GM23248 (cell line): ENCODE measurements around the gene ADGRL2. TPM values are rescaled to one million over a fixed set of nuclear protein-coding genes. Genes with fewer than 3 reads are reported as not detected.
"Not testable (repeated sequence)": the region's sequence is repeated elsewhere in the genome, so short reads cannot be mapped to it uniquely, and the experiment has no call there.

Source experiments
- DNase-seq: peaks from one replicate; pipeline ENCODE4 v3.0.0-alpha.2; 2015
- H2AFZ ChIP-seq: fragments of 200-600 bp; sonication (generic); 2 replicates; pipeline ENCODE4 v1.6.1; 2016; ENCODE audit warnings: antibody characterized with exemption
- H3F3A ChIP-seq: fragments of 200-600 bp; sonication (generic); 2 replicates; pipeline ENCODE4 v1.6.1; 2016; ENCODE audit warnings: mild to moderate bottlenecking, antibody characterized with exemption, mixed run types; ENCODE audit not compliant: insufficient read depth
- H3K27ac ChIP-seq: fragments of 200-600 bp; sonication (generic); 2 replicates; pipeline ENCODE4 v1.5.1; 2016; ENCODE audit warnings: mild to moderate bottlenecking
- H3K27me3 ChIP-seq: fragments of 200-600 bp; sonication (generic); replicated peaks from 2 replicates; pipeline ENCODE4 v1.6.1; 2016; ENCODE audit warnings: mild to moderate bottlenecking; ENCODE audit not compliant: insufficient read depth
- H3K36me3 ChIP-seq: fragments of 200-600 bp; sonication (generic); 2 replicates; pipeline ENCODE4 v1.6.1; 2016; ENCODE audit warnings: low read depth, mild to moderate bottlenecking
- H3K4me1 ChIP-seq: fragments of 200-600 bp; sonication (generic); 2 replicates; pipeline ENCODE4 v1.6.1; 2016; ENCODE audit warnings: mild to moderate bottlenecking; ENCODE audit not compliant: insufficient read depth
- H3K4me2 ChIP-seq: fragments of 200-600 bp; sonication (generic); one replicate; pipeline ENCODE4 v1.6.1; 2016; ENCODE audit warnings: mild to moderate bottlenecking; ENCODE audit not compliant: unreplicated experiment
- H3K4me3 ChIP-seq: fragments of 200-600 bp; sonication (generic); 2 replicates; pipeline ENCODE4 v1.5.1; 2016; ENCODE audit warnings: mild to moderate bottlenecking
- H3K79me2 ChIP-seq: fragments of 200-600 bp; sonication (generic); 2 replicates; pipeline ENCODE4 v1.6.1; 2016; ENCODE audit warnings: mild to moderate bottlenecking; ENCODE audit not compliant: insufficient read depth
- H3K9ac ChIP-seq: fragments of 200-600 bp; sonication (generic); 2 replicates; pipeline ENCODE4 v1.6.1; 2016; ENCODE audit warnings: mild to moderate bottlenecking
- H3K9me2 ChIP-seq: fragments of 200-600 bp; sonication (generic); 2 replicates; pipeline ENCODE4 v1.6.1; 2016; ENCODE audit warnings: mixed run types, mild to moderate bottlenecking, moderate library complexity; ENCODE audit not compliant: insufficient read depth
- H3K9me3 ChIP-seq: fragments of 200-600 bp; sonication (generic); one replicate; pipeline ENCODE4 v1.6.1; 2017; ENCODE audit warnings: low read depth
- H4K20me1 ChIP-seq: fragments of 200-600 bp; sonication (generic); 2 replicates; pipeline ENCODE4 v1.6.0; 2016; ENCODE audit not compliant: insufficient read depth
- EZH2 ChIP-seq: fragments of 200-600 bp; sonication (generic); IDR thresholded peaks from 2 replicates; pipeline ENCODE4 v1.6.1; 2018; ENCODE audit warnings: antibody characterized with exemption, mild to moderate bottlenecking; ENCODE audit not compliant: insufficient read depth, poor library complexity, severe bottlenecking
- EZH2phosphoT487 ChIP-seq: fragments of 200-600 bp; sonication (generic); IDR thresholded peaks from 2 replicates; pipeline ENCODE4 v1.6.1; 2018; ENCODE audit warnings: antibody characterized with exemption, moderate library complexity, mild to moderate bottlenecking, low read depth; ENCODE audit not compliant: insufficient read depth
- WGBS, 2 experiments: methylation state at CpG; one replicate each; pipeline ENCODE4 v1.1.6; 2015 to 2017; ENCODE audit warnings: low lambda C conversion rate in 2 of 2, low coverage in 1 of 2; ENCODE audit errors: missing lambda C conversion rate in 2 of 2; 5-methylcytosine and 5-hydroxymethylcytosine counted together
- in situ Hi-C: fragments of 300-500 bp; cut with MboI; formaldehyde crosslinking; loops from 2 replicates; pipeline ENCODE4 v1.15.0; 2020
- polyA plus RNA-seq: library from polyadenylated mRNA; unstranded; fragments of >200 nt; fragmentation: Nextera tagmentation; extraction: Ambion mirVana; gene quantifications from 2 replicates; pipeline ENCODE4 v1.2.1, GENCODE V29; 2016
- total RNA-seq: library from RNA; depleted of rRNA; stranded (reverse); fragments of >200 nt; shearing (Covaris generic); gene quantifications from 2 replicates; pipeline ENCODE4 v1.2.3, GENCODE V29; 2014

ADGRL2 gene
- total and polyA plus RNA-seq, 2 experiments from 2014 or later: 12.3 to 41.6 TPM

DNA sequence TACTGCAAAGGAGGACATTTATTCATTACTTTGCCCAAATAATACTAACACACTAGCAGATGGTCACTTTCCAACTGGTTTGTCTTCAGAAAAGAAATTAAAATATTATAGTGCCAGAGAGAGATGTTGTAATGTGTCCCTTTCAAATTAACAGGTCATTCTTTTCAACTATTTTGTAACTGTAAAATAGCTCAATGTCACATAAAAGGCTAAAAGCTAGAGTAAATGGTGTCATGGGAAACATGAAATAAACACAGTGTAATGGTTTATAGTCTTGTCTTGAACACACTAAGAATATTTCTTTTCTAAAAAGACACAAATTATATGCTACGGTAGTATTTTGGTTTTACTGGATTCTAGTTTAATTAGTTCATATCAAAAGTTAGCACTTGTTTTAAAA is 77.8 kb downstream of the ADGRL2 start:
- in situ Hi-C loops: no loop called here
- H3K9me3 ChIP-seq: no peaks in the 10 kb centered on the region
- peaks cover 17% of the 10 kb centered on the region for H3F3A ChIP-seq
- DNase-seq: no peak
- no peaks in the 10 kb centered on the region for H3K36me3 ChIP-seq
- H3K4me2 ChIP-seq: no peak overlapping the region
- H4K20me1 ChIP-seq: no peaks in the 10 kb centered on the region
- peaks cover 19% of the 10 kb centered on the region for H3K4me1 ChIP-seq
- no peak overlapping the region for H3K4me3 ChIP-seq
- H3K9me2 ChIP-seq: no peaks in the 10 kb centered on the region
- peaks cover 63% of the 10 kb centered on the region for H3K79me2 ChIP-seq
- H3K9ac ChIP-seq: no peak overlapping the region
- no peak overlapping the region for H3K27ac ChIP-seq
- H3K27me3 ChIP-seq: no peaks in the 10 kb centered on the region
- no peak overlapping the region for H2AFZ ChIP-seq
- 28 to 30% methylated on average over 1 of the region's 1 CpG for WGBS, 2 experiments
- TF ChIP-seq EZH2phosphoT487: no peak
- no peak for TF ChIP-seq EZH2

- 90 to 96% methylated on average over 1 of the region's 1 CpG for WGBS, 2 experiments
- Histone ChIP-seq H3K27me3 (no peaks in the 10 kb centered on the region), H3K9me2 (no peaks in the 10 kb centered on the region), H2AFZ (no peak overlapping the region), H3K4me1 (peaks cover 19% of the 10 kb centered on the region), H3K9ac (no peak overlapping the region), H3F3A (peaks cover 17% of the 10 kb centered on the region), H4K20me1 (no peaks in the 10 kb centered on the region), H3K4me3 (no peak overlapping the region), H3K9me3 (no peaks in the 10 kb centered on the region), H3K27ac (no peak overlapping the region), H3K79me2 (peaks cover 43% of the 10 kb centered on the region), H3K4me2 (no peak overlapping the region), H3K36me3 (no peaks in the 10 kb centered on the region)
- DNase-seq: no peak
- no peak for TF ChIP-seq EZH2phosphoT487
- no peak for TF ChIP-seq EZH2
- in situ Hi-C loops: no loop called here
Observed at GRCh38 chr1:81880781-81881180, 80.0 kb downstream of the ADGRL2 start.

DNA sequence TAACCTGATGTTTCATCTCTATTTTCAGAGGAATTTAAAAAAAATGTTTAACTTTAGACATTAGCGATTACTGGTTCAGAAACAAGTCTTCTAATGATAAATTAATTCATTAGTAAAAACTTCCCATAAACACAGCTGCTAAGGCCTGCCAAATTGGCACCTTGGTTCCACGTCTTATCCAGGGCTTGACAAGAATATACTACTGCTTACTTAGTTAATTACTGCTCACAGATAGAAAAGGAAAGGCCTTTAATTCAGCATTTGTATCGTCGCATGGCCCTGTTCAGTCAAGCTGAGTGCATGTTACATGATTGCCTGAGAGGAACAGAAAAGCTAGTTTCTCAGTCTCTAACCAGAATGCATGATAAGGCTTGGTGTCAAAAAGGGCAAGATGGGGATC is 84.6 kb downstream of the ADGRL2 start:
- H3K9me2 ChIP-seq: no peaks in the 10 kb centered on the region
- H3K27me3 ChIP-seq: no peaks in the 10 kb centered on the region
- no peaks in the 10 kb centered on the region for H4K20me1 ChIP-seq
- H3F3A ChIP-seq: no peaks in the 10 kb centered on the region
- H3K4me3 ChIP-seq: no peak overlapping the region
- no peak overlapping the region for H3K9ac ChIP-seq
- no peaks in the 10 kb centered on the region for H3K9me3 ChIP-seq
- no peak overlapping the region for H3K4me2 ChIP-seq
- peaks cover 9% of the 10 kb centered on the region; the same call in 1 of the 2 replicates for H3K4me1 ChIP-seq
- no peaks in the 10 kb centered on the region for H3K36me3 ChIP-seq
- H3K27ac ChIP-seq: no peak overlapping the region
- peaks cover 25% of the 10 kb centered on the region for H3K79me2 ChIP-seq
- TF ChIP-seq EZH2 (no peak), EZH2phosphoT487 (no peak)
- 97 to 99% methylated on average over 4 of the region's 4 CpGs for WGBS, 2 experiments
- H2AFZ ChIP-seq: no peak overlapping the region
- in situ Hi-C loops: no loop called here
- DNase-seq: no peak

GRCh38 chr1:81886292-81886691 is 85.6 kb downstream of the ADGRL2 start:
- H3K9me2 ChIP-seq, H3K27ac ChIP-seq, H3K4me3 ChIP-seq, DNase-seq, in situ Hi-C loops, H4K20me1 ChIP-seq, H3F3A ChIP-seq, H3K36me3 ChIP-seq, H3K27me3 ChIP-seq, H3K9me3 ChIP-seq, H3K4me1 ChIP-seq, H3K9ac ChIP-seq, H3K4me2 ChIP-seq, H2AFZ ChIP-seq: not testable (repeated sequence)
- 88 to 91% methylated on average over 6 of the region's 6 CpGs for WGBS, 2 experiments
- peaks cover 17% of the 10 kb centered on the region; the same call in 1 of the 2 replicates for H3K79me2 ChIP-seq
